K562 (cell line): ENCODE data around the gene LUZP4. TPM values are rescaled to one million over a fixed set of nuclear protein-coding genes. Genes with fewer than 3 reads are reported as not detected.

Experiments
- ATAC-seq: fragments of 200-7000 bp; cut with Tn5 transposase; 3 replicates; pipeline ENCODE4 v1.9.1; 2020; ENCODE audit warnings: moderate library complexity
- BruUV-seq: library from RNA; stranded (reverse); fragments of 400-500 nt; replicated peaks from 2 replicates; lab custom pipeline; 2021; lab: Mats Ljungman, UMichigan
- CTCF ChIA-PET: fragments of 300-600 bp; formaldehyde crosslinking; extraction: SDS; loops from one replicate; lab custom pipeline; 2021; ENCODE audit warnings: low intra/inter-chr PET ratio; lab: Yijun Ruan, JAX
- POLR2A ChIA-PET: fragments of 300-600, 350-650 bp; sonication (Branson Sonifier 250); formaldehyde crosslinking; extraction: SDS; loops from one replicate; lab custom pipeline; 2021; ENCODE audit warnings: antibody characterized with exemption, inconsistent platforms; lab: Yijun Ruan, JAX
- DNase-seq, 4 experiments: peaks; one replicate each; pipeline versions ENCODE4 v3.0.0 to v3.0.0-alpha.2; 2011 to 2018; ENCODE audit warnings: low spot score in 3 of 4, mixed read lengths in 3 of 4; ENCODE audit errors: extremely low read depth in 1 of 4
- FAIRE-seq: peaks from 2 replicates; lab custom pipeline; 2011; peaks lifted over from hg19 to GRCh38; lab: Jason Lieb, UNC
- H2AFZ ChIP-seq: 2 replicates; pipeline ENCODE4 v1.6.0; 2011; ENCODE audit warnings: low read depth, low read length, control low read depth, inconsistent platforms
- H3K27ac ChIP-seq: fragments of 200-600 bp; 3 replicates; pipeline ENCODE4 v1.8.0; 2011; ENCODE audit warnings: low read depth, mild to moderate bottlenecking, control low read depth, inconsistent platforms, low read length, moderate library complexity, mixed read lengths; ENCODE audit errors: extremely low read depth
- H3K27me3 ChIP-seq, 2 experiments: fragments of 300-600 bp in 1 of 2; 2 replicates in 1 of 2; 3 replicates in 1 of 2; pipeline versions ENCODE4 v1.6.0 to v1.8.0; 2011; ENCODE audit warnings: inconsistent platforms in 2 of 2, low read length in 2 of 2, mild to moderate bottlenecking in 1 of 2, mixed read lengths in 1 of 2, moderate library complexity in 1 of 2; ENCODE audit not compliant: control insufficient read depth in 2 of 2, insufficient read depth in 2 of 2
- H3K36me3 ChIP-seq: fragments of 300-600 bp; 3 replicates; pipeline ENCODE4 v1.8.0; 2011; ENCODE audit warnings: mild to moderate bottlenecking, low read length, inconsistent platforms; ENCODE audit not compliant: control insufficient read depth, insufficient read depth
- H3K4me1 ChIP-seq, 2 experiments: fragments of 200-600 bp in 1 of 2; replicated peaks in 1 of 2; 2 replicates in 1 of 2; 3 replicates in 1 of 2; pipeline versions ENCODE4 v1.5.1 to v1.8.0; 2011; ENCODE audit warnings: inconsistent platforms in 2 of 2, low read length in 2 of 2, mild to moderate bottlenecking in 1 of 2, mixed read lengths in 1 of 2, moderate library complexity in 1 of 2; ENCODE audit not compliant: control insufficient read depth in 2 of 2, insufficient read depth in 2 of 2
- H3K4me2 ChIP-seq: 2 replicates; pipeline ENCODE4 v1.6.1; 2011; ENCODE audit warnings: low read length, control low read depth, inconsistent platforms, mixed read lengths; ENCODE audit not compliant: insufficient read depth
- H3K4me3 ChIP-seq: fragments of 200-600 bp; sonication (generic), shearing (Covaris generic); 2 replicates; pipeline ENCODE4 v1.5.1; 2016; ENCODE audit warnings: control low read depth, inconsistent platforms
- H3K79me2 ChIP-seq: fragments of 200-600 bp; 3 replicates; pipeline ENCODE4 v1.8.0; 2011; ENCODE audit warnings: low read length, inconsistent platforms; ENCODE audit not compliant: control insufficient read depth, insufficient read depth
- H3K9ac ChIP-seq, 2 experiments: 2 replicates each; pipeline versions ENCODE4 v1.6.0 to v1.6.1; 2011; ENCODE audit warnings: low read depth in 2 of 2, low read length in 2 of 2, control low read depth in 1 of 2, inconsistent platforms in 1 of 2, mild to moderate bottlenecking in 1 of 2, mixed read lengths in 1 of 2; ENCODE audit not compliant: insufficient read depth in 1 of 2
- H3K9me1 ChIP-seq: one replicate; pipeline ENCODE4 v1.6.0; 2011; ENCODE audit warnings: inconsistent platforms, mild to moderate bottlenecking, low read length, moderate library complexity; ENCODE audit not compliant: control insufficient read depth, insufficient read depth
- H3K9me3 ChIP-seq: replicated peaks from 2 replicates; pipeline ENCODE4 v1.5.1; 2011; ENCODE audit warnings: low read depth, low read length, inconsistent platforms; ENCODE audit not compliant: control insufficient read depth, insufficient read depth
- H4K20me1 ChIP-seq: replicated peaks from 2 replicates; pipeline ENCODE4 v1.6.1; 2011; ENCODE audit warnings: low read length, inconsistent platforms, mixed read lengths; ENCODE audit not compliant: control insufficient read depth, insufficient read depth
- ATF2 ChIP-seq: sonication (generic); formaldehyde crosslinking; IDR thresholded peaks from 2 replicates; pipeline ENCODE4 v1.8.1; 2022; ENCODE audit warnings: missing genetic modification reagents
- CXXC5 ChIP-seq: fragments of 250-450 bp; sonication (Bioruptor Pico); IDR thresholded peaks from 2 replicates; pipeline ENCODE4 v1.8.0; 2022; ENCODE audit warnings: inconsistent platforms, mild to moderate bottlenecking, moderate library complexity
- E2F5 ChIP-seq: sonication (generic); formaldehyde crosslinking; IDR thresholded peaks from 2 replicates; pipeline ENCODE4 v1.8.0; 2022; ENCODE audit warnings: mild to moderate bottlenecking, missing genetic modification reagents
- HNRNPLL ChIP-seq: fragments of 200-400 bp; formaldehyde crosslinking; IDR thresholded peaks from 2 replicates; pipeline ENCODE4 v1.6.1; 2017; ENCODE audit warnings: low read length, low read depth, mild to moderate bottlenecking; ENCODE audit not compliant: poor library complexity, severe bottlenecking
- PHTF2 ChIP-seq: fragments of 250-450 bp; sonication (Bioruptor Pico); IDR thresholded peaks from 2 replicates; pipeline ENCODE4 v1.5.0; 2021; ENCODE audit warnings: mild to moderate bottlenecking
- SMAD3 ChIP-seq: fragments of 450-650 bp; formaldehyde crosslinking; conservative IDR thresholded peaks from 2 replicates; pipeline ENCODE4 v1.4.0; 2020; ENCODE audit warnings: mild to moderate bottlenecking
- SMARCE1 ChIP-seq: fragments of 450-650 bp; IDR thresholded peaks from 2 replicates; pipeline ENCODE4 v1.7.1; 2016; ENCODE audit warnings: mild to moderate bottlenecking
- TAF15 ChIP-seq: fragments of 200-400 bp; formaldehyde crosslinking; IDR thresholded peaks from 2 replicates; pipeline ENCODE4 v1.6.1; 2017; ENCODE audit warnings: mild to moderate bottlenecking, low read depth, low read length, moderate library complexity
- TFAM ChIP-seq: fragments of 250-450 bp; sonication (Bioruptor Pico); conservative IDR thresholded peaks from 2 replicates; pipeline ENCODE4 v1.5.0; 2021; ENCODE audit warnings: mild to moderate bottlenecking, moderate library complexity
- U2AF2 ChIP-seq: fragments of 200-400 bp; formaldehyde crosslinking; optimal IDR thresholded peaks from 2 replicates; pipeline ENCODE3; 2017; ENCODE audit warnings: low read depth, mild to moderate bottlenecking, low read length
- ZNF274 ChIP-seq: IDR thresholded peaks from 2 replicates; pipeline ENCODE4 v1.6.1; 2011; ENCODE audit warnings: low read depth, mild to moderate bottlenecking, low read length, moderate library complexity, borderline replicate concordance
- ZNF518B ChIP-seq: fragments of 250-450 bp; sonication (Bioruptor Pico); IDR thresholded peaks from 2 replicates; pipeline ENCODE4 v1.5.0; 2021; ENCODE audit warnings: mild to moderate bottlenecking, moderate library complexity
- ZNF77 ChIP-seq: fragments of 250-450 bp; sonication (Bioruptor Pico); IDR thresholded peaks from 2 replicates; pipeline ENCODE4 v1.5.0; 2020
- ZNF778 ChIP-seq: fragments of 450-650 bp; formaldehyde crosslinking; IDR thresholded peaks from 2 replicates; pipeline ENCODE4 v1.4.0; 2020; ENCODE audit warnings: mild to moderate bottlenecking, moderate library complexity
- WGBS: fragments of 100-300 bp; shearing (Covaris generic); methylation state at CpG from one replicate; pipeline ENCODE4 v1.1.6; 2016; ENCODE audit warnings: low coverage, mixed read lengths; ENCODE audit not compliant: insufficient coverage; ENCODE audit errors: missing lambda C conversion rate; 5-methylcytosine and 5-hydroxymethylcytosine counted together
- in situ Hi-C: fragments of 300-500 bp; cut with MboI; formaldehyde crosslinking; loops from 4 replicates; pipeline ENCODE4 v1.15.0; 2018; ENCODE audit warnings: inconsistent platforms, mixed read lengths
- intact Hi-C: fragments of 100-400 bp; cut with micrococcal nuclease; formaldehyde crosslinking; loops from 2 replicates; pipeline ENCODE4 v1.14.2; 2022
- polyA plus RNA-seq, 8 experiments: library from polyadenylated mRNA; depleted of rRNA in 4 of 8; stranded (reverse) in 5 of 8; unstranded in 3 of 8; fragments of >200 nt; fragmentation: Nextera tagmentation in 2 of 8; fragmentation: Illumina TruSeq in 1 of 8; extraction: Ambion mirVana in 2 of 8; extraction: Trizol in 1 of 8; gene quantifications; 2 replicates each; pipeline versions ENCODE4 v1.2.1 to v1.2.3, GENCODE V29; 2011 to 2014; ENCODE audit warnings: inconsistent platforms in 1 of 8, missing spikeins in 1 of 8
- total RNA-seq, 7 experiments: library from RNA; depleted of rRNA in 6 of 7; stranded (reverse); fragments of >200 nt in 6 of 7; fragmentation: Illumina TruSeq in 2 of 7; extraction: Trizol in 2 of 7; gene quantifications; 2 replicates each; pipeline versions ENCODE4 v1.2.1 to v1.2.3, GENCODE V29; 2011 to 2021; ENCODE audit warnings: low replicate concordance in 1 of 7

The LUZP4 gene
- total and polyA plus RNA-seq, 9 of the 15 experiments (the other 6 are each of a cell fraction or from before 2014, with no cell fraction given), result 0.16 to 1.1 (median 0.36) TPM

- ChIA-PET CTCF (no interaction called here), POLR2A (interaction anchor here (0.6 kb wide), 1 partner anchor 11 kb away, joined by 3 read pairs; no protein-coding TSS in a partner anchor)
- no TSS peak for BruUV-seq
- no peaks in the 10 kb centered on the region for H4K20me1 ChIP-seq
- ATAC-seq, result no peak
- no peaks in the 10 kb centered on the region for H3K79me2 ChIP-seq
- H3K36me3 ChIP-seq, result no peaks in the 10 kb centered on the region
- 0% methylated on average over 1 of the region's 1 CpG for WGBS
- H3K9ac ChIP-seq, result no peak overlapping the region
- no peak overlapping the region for H3K4me3 ChIP-seq
- H3K9me1 ChIP-seq, result no peaks in the 10 kb centered on the region
- no peaks in the 10 kb centered on the region for H3K4me1 ChIP-seq
- H3K4me2 ChIP-seq, result no peak overlapping the region
- H3K9me3 ChIP-seq, result no peaks in the 10 kb centered on the region
- no peak overlapping the region for H2AFZ ChIP-seq
- no peak for DNase-seq
- intact Hi-C loops, result no loop called here
- H3K27ac ChIP-seq, result no peak overlapping the region
- no peak for FAIRE-seq
- H3K27me3 ChIP-seq, result no peaks in the 10 kb centered on the region
- in situ Hi-C loops, result no loop called here
- TF ChIP-seq TAF15 (no peak), SMARCE1 (no peak), U2AF2 (no peak), TFAM (CRISPR knock-in tag) (no peak), SMAD3 (no peak), CXXC5 (CRISPR knock-in tag) (no peak), E2F5 (no peak), ZNF518B (CRISPR knock-in tag) (no peak), ZNF274 (no peak), ZNF77 (CRISPR knock-in tag) (no peak), ATF2 (CRISPR knock-in tag) (no peak), PHTF2 (CRISPR knock-in tag) (no peak), HNRNPLL (no peak), ZNF778 (CRISPR knock-in tag) (no peak)
These were observed 20.3 kb upstream of the LUZP4 start for GRCh38 chrX:115269051-115269683.
